Measurements from ENCODE around the gene CFLAR.
"Not testable (repeated sequence)": the region's sequence is repeated elsewhere in the genome, so short reads cannot be mapped to it uniquely, and the experiment has no call there.

The CFLAR gene

DNA sequence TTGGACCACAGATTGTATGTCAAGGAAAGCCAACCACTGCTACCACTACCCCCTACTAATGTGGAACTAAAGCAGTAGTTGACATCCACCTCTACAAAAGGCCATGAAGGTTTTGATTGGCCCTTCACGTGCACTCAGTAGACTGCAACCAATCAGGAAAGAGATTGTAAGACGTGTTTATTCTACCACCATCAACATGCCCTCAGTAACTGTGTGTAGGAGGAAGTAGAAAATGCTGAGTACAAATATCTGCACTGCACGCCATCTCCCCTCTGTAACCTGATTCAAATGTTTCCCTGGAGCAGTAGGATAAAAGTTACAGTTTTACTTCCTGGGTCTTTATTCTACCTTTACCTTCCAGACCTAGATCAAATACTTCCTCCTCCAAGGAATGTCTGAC lies 64.0 kb downstream of the CFLAR start:
- TF ChIP-seq, protein P1, sequence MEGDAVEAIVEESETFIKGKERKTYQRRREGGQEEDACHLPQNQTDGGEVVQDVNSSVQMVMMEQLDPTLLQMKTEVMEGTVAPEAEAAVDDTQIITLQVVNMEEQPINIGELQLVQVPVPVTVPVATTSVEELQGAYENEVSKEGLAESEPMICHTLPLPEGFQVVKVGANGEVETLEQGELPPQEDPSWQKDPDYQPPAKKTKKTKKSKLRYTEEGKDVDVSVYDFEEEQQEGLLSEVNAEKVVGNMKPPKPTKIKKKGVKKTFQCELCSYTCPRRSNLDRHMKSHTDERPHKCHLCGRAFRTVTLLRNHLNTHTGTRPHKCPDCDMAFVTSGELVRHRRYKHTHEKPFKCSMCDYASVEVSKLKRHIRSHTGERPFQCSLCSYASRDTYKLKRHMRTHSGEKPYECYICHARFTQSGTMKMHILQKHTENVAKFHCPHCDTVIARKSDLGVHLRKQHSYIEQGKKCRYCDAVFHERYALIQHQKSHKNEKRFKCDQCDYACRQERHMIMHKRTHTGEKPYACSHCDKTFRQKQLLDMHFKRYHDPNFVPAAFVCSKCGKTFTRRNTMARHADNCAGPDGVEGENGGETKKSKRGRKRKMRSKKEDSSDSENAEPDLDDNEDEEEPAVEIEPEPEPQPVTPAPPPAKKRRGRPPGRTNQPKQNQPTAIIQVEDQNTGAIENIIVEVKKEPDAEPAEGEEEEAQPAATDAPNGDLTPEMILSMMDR (IDR thresholded peaks at IDR 0.05; ENCODE audit: low read depth, low read length, poor library complexity, severe bottlenecking): no peak
- TF ChIP-seq EZH2phosphoT487 (IDR thresholded peaks at IDR 0.05; ENCODE audit: borderline replicate concordance, low read length): no peak
- H3K4me3 ChIP-seq (ENCODE audit: low read length): no peak overlapping the region

DNA sequence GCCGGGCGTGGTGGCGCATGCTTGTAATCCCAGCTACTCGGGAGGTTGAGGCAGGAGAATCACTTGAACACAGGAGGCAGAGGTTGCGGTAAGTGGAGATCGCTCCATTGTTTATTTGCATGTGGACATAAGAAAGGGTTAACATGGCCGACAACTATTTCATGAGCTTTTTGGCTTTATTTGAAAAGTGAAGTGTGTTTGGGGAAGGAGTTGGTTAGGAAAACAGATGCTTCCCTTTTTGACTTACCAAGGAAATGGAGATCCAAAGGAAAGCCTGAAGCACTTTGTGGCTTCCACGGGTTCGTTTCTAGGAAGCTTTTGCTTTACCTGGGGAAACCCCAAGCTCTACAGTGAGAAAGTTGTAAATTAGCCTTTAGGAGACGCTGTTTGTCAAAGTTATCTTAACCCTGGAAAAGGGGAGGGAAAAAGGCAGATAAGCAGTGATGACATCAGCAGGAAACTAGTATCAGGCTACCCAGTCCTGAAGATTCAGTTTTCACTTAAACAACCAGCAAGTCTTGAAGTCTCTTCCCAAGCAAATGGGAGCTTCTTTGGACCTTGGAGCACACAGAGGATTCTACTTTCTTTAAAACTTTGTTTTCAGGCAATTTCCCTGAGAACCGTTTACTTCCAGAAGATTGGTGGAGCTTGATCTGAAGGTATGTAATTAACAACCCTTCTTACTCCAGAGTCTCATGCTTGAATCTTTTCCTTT lies 66.8 kb downstream of the CFLAR start, which contains the start of gene CASP10:
Gene CASP10, plus strand, starts transcription at position 492 of the 715 bp plus-strand sequence. CDS start 2,637 bp downstream, outside the sequence.
- no peak within 1 kb of the TSS for H3K27ac ChIP-seq (ENCODE audit: low read depth, low read length)
- no peaks in the 10 kb centered on the region for H3K36me3 ChIP-seq (ENCODE audit: control insufficient read depth, low read length)
- H3F3A ChIP-seq (ENCODE audit: control insufficient read depth, insufficient read depth): no peaks in the 10 kb centered on the region
- peak within 1 kb of the TSS; percentile 59 for H3K4me2 ChIP-seq (ENCODE audit: low read length)
- peaks cover 12% of the 10 kb centered on the region for H3K4me1 ChIP-seq (ENCODE audit: control insufficient read depth, low read length)
- TF ChIP-seq EZH2phosphoT487 (IDR thresholded peaks at IDR 0.05; ENCODE audit: borderline replicate concordance, low read length): 0 out of 2 replicates have a peak, but pooled peaks have one; percentile 69
- TF ChIP-seq, protein P1 (IDR thresholded peaks at IDR 0.05; ENCODE audit: low read depth, low read length, poor library complexity, severe bottlenecking): peak; percentile 41
- H3K27me3 ChIP-seq (ENCODE audit: control insufficient read depth, low read length): peaks cover 59% of the 10 kb centered on the region
- no peaks in the 10 kb centered on the region for H4K20me1 ChIP-seq (ENCODE audit: control insufficient read depth, insufficient read depth, low read depth, low read length)
- H3K79me2 ChIP-seq (ENCODE audit: control insufficient read depth, low read length): no peaks in the 10 kb centered on the region
- peak within 1 kb of the TSS; percentile 50 for H3K4me3 ChIP-seq (ENCODE audit: low read length)
- H3K9me2 ChIP-seq (replicated peaks; ENCODE audit: control insufficient read depth, low read length): no peaks in the 10 kb centered on the region
- no peaks in the 10 kb centered on the region for H3K9me3 ChIP-seq (ENCODE audit: control insufficient read depth, insufficient read depth, low read length)

More for the DNA sequence above, 64.0 kb downstream of the CFLAR start:
- H3K36me3 ChIP-seq (ENCODE audit: control insufficient read depth, low read length): no peaks in the 10 kb centered on the region
- no peaks in the 10 kb centered on the region for H3K79me2 ChIP-seq (ENCODE audit: control insufficient read depth, low read length)
- peaks cover 35% of the 10 kb centered on the region for H3K27me3 ChIP-seq (ENCODE audit: control insufficient read depth, low read length)
- no peaks in the 10 kb centered on the region for H3F3A ChIP-seq (ENCODE audit: control insufficient read depth, insufficient read depth)
- no peaks in the 10 kb centered on the region for H3K9me3 ChIP-seq (ENCODE audit: control insufficient read depth, insufficient read depth, low read length)
- no peak overlapping the region for H3K4me2 ChIP-seq (ENCODE audit: low read length)
- H3K4me1 ChIP-seq (ENCODE audit: control insufficient read depth, low read length): peaks cover 12% of the 10 kb centered on the region
- no peaks in the 10 kb centered on the region for H4K20me1 ChIP-seq (ENCODE audit: control insufficient read depth, insufficient read depth, low read depth, low read length)
- H3K27ac ChIP-seq (ENCODE audit: low read depth, low read length): no peak overlapping the region
- no peaks in the 10 kb centered on the region for H3K9me2 ChIP-seq (replicated peaks; ENCODE audit: control insufficient read depth, low read length)

DNA sequence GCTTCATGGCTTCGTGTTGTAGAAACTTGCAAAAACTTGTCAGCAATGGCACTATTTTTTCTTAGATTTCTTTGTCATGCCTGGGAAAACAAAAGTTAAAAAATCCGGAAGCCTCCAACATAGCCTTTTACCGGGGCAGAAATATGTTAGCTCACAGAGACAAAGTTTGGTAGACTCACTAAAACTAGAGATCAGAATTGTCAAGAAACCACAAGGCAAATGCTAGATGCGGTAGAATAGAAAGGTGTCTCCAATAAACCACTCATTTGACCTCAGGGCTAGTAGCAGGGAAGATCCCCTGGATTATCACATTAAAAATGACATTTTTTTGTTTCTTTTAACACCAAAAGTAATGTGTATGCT lies 67.4 kb downstream of the CFLAR start:
- Histone ChIP-seq H3K36me3 (ENCODE audit: control insufficient read depth, low read length) (no peaks in the 10 kb centered on the region), H3K27me3 (ENCODE audit: control insufficient read depth, low read length) (peaks cover 62% of the 10 kb centered on the region), H3K9me2 (replicated peaks; ENCODE audit: control insufficient read depth, low read length) (no peaks in the 10 kb centered on the region), H3K9me3 (ENCODE audit: control insufficient read depth, insufficient read depth, low read length) (no peaks in the 10 kb centered on the region), H3K79me2 (ENCODE audit: control insufficient read depth, low read length) (no peaks in the 10 kb centered on the region), H4K20me1 (ENCODE audit: control insufficient read depth, insufficient read depth, low read depth, low read length) (no peaks in the 10 kb centered on the region), H3F3A (ENCODE audit: control insufficient read depth, insufficient read depth) (no peaks in the 10 kb centered on the region), H3K4me2 (ENCODE audit: low read length) (peak overlapping the region; percentile 59), H3K27ac (ENCODE audit: low read depth, low read length) (no peak overlapping the region), H3K4me1 (ENCODE audit: control insufficient read depth, low read length) (peaks cover 12% of the 10 kb centered on the region), H3K4me3 (ENCODE audit: low read length) (peak overlapping the region; percentile 50)
- TF ChIP-seq, protein P1 (IDR thresholded peaks at IDR 0.05; ENCODE audit: low read depth, low read length, poor library complexity, severe bottlenecking): no peak
- TF ChIP-seq EZH2phosphoT487 (IDR thresholded peaks at IDR 0.05; ENCODE audit: borderline replicate concordance, low read length): no peak

DNA sequence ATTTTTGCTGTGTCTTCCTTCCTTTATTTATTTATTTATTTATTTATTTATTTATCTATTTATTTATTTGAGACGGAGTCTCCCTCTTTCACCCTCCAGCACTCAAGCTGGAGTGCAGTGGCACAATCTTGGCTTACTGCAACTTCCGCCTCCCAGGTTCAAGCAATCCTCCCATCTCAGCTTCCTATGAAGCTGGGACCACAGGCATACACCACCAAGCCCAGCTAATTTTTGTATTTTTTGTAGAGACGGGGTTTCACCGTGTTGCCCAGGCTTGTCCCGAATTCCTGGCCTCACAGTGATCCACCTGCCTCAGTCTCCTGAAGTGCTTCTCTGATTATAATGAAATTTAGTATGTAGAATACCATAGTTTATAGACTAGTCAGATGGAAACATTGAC lies 67.9 kb downstream of the CFLAR start:
- peaks cover 12% of the 10 kb centered on the region for H3K4me1 ChIP-seq (ENCODE audit: control insufficient read depth, low read length)
- not testable (repeated sequence) for H3K27ac ChIP-seq (ENCODE audit: low read depth, low read length); H3K79me2 ChIP-seq (ENCODE audit: control insufficient read depth, low read length); H3K4me3 ChIP-seq (ENCODE audit: low read length); H3K9me2 ChIP-seq (replicated peaks; ENCODE audit: control insufficient read depth, low read length); H3K36me3 ChIP-seq (ENCODE audit: control insufficient read depth, low read length); H3F3A ChIP-seq (ENCODE audit: control insufficient read depth, insufficient read depth); H3K4me2 ChIP-seq (ENCODE audit: low read length); H4K20me1 ChIP-seq (ENCODE audit: control insufficient read depth, insufficient read depth, low read depth, low read length); H3K9me3 ChIP-seq (ENCODE audit: control insufficient read depth, insufficient read depth, low read length)
- H3K27me3 ChIP-seq (ENCODE audit: control insufficient read depth, low read length): peaks cover 66% of the 10 kb centered on the region

DNA sequence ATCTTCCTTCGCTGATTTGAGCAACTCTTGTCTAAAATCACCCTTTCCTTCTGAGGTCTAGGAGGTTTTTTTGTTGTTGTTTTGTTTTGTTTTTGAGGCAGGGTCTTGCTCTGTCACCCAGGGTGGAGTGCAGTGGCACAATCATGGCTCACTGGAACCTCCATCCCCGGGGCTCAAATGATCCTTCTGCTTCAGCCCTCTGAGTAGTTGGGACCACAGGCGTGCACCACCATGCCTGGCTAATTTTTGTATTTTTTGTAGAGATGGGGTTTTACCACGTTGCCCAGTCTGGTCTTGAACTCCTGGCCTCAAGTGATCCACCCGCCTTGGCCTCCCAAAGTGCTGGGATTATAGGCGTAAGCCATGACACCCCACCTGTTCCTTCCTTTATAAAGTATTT lies 68.3 kb downstream of the CFLAR start:
- not testable (repeated sequence) for H3K36me3 ChIP-seq (ENCODE audit: control insufficient read depth, low read length); H3K9me2 ChIP-seq (replicated peaks; ENCODE audit: control insufficient read depth, low read length); H4K20me1 ChIP-seq (ENCODE audit: control insufficient read depth, insufficient read depth, low read depth, low read length); H3K4me3 ChIP-seq (ENCODE audit: low read length); H3K4me2 ChIP-seq (ENCODE audit: low read length); H3F3A ChIP-seq (ENCODE audit: control insufficient read depth, insufficient read depth); H3K9me3 ChIP-seq (ENCODE audit: control insufficient read depth, insufficient read depth, low read length); H3K27ac ChIP-seq (ENCODE audit: low read depth, low read length); H3K79me2 ChIP-seq (ENCODE audit: control insufficient read depth, low read length)
- Histone ChIP-seq H3K27me3 (ENCODE audit: control insufficient read depth, low read length) (peaks cover 68% of the 10 kb centered on the region), H3K4me1 (ENCODE audit: control insufficient read depth, low read length) (peaks cover 12% of the 10 kb centered on the region)

Measured in DOHH2 (cell line).